GM18505 (cell line): ENCODE measurements around the gene ECE2.

ENCODE experiments used
- ATAC-seq: cut with Tn5 transposase; IDR thresholded peaks from one replicate; pipeline ENCODE4 v1.9.1; 2021; ENCODE audit not compliant: unreplicated experiment
- POLR2A ChIP-seq: IDR thresholded peaks from 4 replicates; pipeline ENCODE4 v1.6.1; 2011; ENCODE audit warnings: borderline replicate concordance; ENCODE audit not compliant: insufficient read depth, insufficient read length; ENCODE audit errors: extremely low read depth

Gene ECE2

DNA sequence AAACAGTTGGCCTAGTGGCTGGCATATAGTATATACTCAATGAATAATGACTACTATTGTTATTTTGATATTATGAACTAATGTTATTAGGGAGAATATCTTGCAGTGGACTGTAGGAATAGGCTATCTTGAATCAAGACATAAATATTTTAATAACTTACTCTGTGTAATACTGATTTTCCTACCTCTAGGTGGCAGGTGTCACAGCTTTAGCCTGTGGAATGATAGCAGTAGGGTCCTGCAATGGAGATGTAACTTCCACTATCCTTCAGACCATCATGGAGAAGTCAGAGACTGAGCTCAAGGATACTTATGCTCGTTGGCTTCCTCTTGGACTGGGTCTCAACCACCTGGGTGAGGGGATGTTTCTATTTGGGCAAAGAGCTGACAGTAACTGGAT, 29.8 kb downstream of the ECE2 start:
- no peak for TF ChIP-seq POLR2A
- no peak for ATAC-seq

DNA sequence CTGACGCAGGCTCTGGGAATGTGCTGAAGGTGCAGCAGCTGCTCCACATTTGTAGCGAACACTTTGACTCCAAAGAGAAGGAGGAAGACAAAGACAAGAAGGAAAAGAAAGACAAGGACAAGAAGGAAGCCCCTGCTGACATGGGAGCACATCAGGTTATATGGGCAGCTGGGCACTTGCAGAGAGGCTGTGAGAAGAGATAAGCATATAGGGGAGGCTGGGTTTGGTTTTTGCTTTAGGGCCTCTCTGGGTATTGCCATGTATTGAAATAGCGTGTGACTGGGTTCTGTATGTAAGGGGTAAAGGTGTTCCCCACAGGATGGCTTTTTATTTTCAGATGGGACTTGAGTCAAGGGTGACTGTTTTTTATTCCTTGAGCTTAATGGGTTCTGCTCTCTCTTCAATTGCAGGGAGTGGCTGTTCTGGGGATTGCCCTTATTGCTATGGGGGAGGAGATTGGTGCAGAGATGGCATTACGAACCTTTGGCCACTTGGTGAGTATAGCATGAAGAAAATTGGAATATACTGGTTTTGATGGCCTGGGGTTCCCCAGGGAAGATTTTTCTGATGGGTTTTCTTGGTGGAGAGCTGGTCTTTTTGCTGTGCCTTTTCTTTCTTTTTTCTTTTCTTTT, 30.6 kb downstream of the ECE2 start:
- no peak for TF ChIP-seq POLR2A
- no peak for ATAC-seq

DNA sequence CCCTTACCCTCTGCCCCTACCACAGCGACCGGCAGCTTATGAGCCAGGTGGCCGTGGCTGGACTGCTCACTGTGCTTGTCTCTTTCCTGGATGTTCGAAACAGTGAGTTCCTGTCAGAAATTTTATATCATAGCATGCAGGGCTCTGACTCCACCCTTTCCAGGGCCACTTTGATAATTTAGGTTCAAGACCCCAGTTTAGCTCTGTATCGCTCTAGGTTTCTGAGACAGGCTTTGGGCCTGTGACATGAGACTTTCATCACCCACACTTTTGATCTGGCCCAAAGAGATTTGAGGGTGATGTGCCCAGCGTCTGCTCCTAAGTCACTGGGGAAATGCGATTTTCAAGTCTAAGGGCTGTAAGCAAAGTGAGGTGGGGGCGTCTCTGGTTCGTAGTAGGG, 32.1 kb downstream of the ECE2 start:
- TF ChIP-seq POLR2A, result no peak
- ATAC-seq, result no peak

DNA sequence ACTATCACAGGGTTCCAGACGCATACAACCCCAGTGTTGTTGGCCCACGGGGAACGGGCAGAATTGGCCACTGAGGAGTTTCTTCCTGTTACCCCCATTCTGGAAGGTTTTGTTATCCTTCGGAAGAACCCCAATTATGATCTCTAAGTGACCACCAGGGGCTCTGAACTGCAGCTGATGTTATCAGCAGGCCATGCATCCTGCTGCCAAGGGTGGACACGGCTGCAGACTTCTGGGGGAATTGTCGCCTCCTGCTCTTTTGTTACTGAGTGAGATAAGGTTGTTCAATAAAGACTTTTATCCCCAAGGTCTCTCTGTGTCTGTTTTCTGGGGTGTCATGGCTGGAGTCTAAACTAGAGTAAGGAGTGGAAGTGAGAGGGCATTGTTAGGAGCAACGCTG, 32.9 kb downstream of the ECE2 start:
- no peak for ATAC-seq
- TF ChIP-seq POLR2A, result no peak

DNA sequence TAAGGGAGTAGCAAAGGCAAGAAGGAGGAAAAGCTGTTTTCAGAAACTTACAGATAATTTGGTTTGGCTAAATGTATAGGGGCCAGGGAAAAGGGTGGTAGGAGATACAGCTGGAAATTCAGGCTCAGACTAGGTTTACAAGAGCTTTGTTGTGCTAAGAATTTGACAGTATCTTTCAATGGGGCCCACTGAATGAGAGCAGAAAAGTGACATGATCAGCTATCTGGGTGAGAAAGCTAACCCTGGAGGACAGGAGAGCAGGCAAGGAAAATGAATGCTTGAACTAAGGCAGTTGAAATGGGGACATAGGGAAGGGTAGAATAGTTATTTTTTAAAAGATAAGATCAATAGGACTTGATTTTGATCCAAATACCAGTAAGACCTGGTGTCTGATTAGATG, 35.8 kb downstream of the ECE2 start:
- ATAC-seq, result no peak
- no peak for TF ChIP-seq POLR2A

DNA sequence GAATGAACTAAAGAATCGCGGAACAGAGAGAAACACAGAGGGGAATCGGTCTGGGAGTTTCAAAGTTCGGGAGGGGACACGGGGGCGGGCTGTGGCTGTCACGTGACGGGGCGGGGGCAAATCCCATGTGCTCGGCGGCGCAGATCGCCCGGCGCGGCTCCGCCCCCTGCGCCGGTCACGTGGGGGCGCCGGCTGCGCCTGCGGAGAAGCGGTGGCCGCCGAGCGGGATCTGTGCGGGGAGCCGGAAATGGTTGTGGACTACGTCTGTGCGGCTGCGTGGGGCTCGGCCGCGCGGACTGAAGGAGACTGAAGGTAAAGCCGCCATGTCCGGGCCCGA, 38.5 kb downstream of the ECE2 start, which contains the start of gene EIF4G1:
Gene EIF4G1, plus strand, starts transcription at position 244 of the 337 bp plus-strand sequence. CDS start 1,191 bp downstream, outside the sequence.
- peak; percentile 87 for TF ChIP-seq POLR2A
- ATAC-seq, result peak; percentile 87

DNA sequence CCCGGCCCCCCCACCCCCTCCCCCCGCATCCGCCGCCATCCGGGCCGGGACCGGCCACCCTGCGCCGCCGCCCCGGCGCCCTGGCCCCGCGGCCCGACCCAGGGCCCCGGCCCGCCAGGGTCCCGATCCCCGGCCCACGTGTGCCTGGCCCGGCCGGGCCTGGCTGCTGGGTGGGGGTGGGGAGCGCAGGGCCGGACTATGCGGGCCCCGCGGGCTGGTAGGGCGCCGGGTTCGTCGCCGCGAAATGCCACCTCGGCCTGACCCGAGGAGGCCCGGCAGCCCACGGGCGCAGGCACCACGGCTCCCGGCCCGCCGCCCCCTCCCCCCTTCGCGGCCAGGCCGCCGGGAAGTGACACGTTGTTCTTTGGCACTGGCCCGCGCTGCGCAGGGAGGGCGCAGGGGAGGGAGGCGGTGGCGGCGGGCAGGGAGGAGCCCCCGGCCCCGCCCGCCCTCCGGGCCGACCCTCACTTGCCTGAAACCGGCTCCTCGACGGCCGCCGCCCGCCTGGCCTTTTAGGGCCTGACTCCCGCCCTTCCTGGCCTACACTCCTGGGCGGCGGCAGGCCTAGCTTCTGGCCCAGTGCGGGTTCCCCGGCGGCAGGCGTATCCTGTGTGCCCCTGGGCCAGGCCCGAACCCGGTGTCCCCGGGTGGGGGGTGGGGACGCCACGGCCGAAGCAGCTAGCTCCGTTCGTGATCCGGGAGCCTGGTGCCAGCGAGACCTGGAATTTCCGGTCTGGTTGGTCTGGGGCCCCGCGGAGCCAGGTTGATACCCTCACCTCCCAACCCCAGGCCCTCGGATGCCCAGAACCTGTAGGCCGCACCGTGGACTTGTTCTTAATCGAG, 39.1 kb downstream of the ECE2 start:
- ATAC-seq, result peak; percentile 40
- peak; percentile 36 for TF ChIP-seq POLR2A

DNA sequence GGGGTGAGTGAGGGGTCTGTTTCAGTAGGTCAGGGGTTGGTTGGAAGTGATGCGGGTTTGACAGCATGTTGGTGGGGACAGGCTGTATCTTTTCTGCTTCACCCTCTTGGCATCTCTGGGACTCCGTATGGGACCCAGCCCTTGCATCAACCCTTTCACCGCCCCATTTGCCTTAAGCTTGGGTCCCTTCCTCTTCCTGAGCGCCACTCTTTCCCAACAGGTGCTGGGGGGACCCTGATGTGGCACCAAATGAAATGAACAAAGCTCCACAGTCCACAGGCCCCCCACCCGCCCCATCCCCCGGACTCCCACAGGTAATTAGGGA, 39.7 kb downstream of the ECE2 start:
- no peak for TF ChIP-seq POLR2A
- no peak for ATAC-seq

DNA sequence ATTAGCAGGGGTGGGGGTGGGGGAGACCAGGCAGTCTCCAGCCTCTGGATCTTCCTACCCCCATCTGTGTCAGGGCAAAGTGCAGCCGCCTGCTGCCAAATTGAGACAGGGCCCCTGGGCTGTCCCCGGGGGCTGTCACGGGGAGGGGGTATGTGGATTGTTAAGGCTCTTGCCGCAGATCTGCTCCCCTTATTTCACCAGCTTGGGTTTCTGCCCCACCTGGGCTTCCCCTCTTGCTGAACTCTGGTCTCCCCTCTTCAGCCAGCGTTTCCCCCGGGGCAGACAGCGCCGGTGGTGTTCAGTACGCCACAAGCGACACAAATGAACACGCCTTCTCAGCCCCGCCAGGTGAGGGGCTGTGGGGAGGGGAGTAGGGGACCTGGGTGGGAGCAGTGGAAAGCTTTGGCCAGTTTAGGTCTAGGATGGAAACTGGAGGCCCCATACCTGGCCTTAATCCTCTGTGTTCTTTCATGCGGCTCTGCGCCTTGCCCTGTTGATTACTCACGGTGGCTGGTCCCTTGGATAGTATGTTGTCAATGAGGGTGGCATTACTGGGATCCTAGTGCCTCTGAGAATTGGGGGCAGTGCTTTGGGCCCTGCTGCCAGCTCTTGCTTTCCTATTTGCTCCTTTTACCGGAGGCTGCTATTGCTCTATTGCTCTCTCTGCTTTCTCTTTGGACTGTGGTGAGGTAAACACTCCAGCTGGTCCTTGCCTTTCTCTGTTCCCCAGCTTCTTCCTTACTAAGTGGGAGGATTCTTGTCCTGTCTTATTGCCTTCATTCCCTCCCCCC, 40.2 kb downstream of the ECE2 start:
- no peak for TF ChIP-seq POLR2A
- no peak for ATAC-seq

DNA sequence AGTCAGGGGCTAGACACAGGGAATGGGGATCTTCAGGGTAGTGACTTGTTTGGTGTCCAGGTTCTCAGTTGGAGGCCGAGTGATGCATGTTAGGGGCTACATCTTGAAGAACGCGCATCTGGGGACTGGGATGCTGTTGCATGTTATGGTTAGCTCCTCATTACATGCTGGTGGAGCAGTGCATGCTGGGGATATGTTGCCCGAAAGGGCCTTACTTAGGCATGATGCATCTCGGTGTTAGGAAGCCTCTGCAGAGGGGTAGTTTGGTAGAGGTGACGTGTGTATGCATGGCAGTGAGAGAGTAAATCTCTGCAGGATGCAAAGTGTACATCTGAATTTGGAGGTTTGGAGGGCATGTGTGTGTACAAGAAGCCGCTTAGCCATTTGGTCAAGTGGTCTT, 41.0 kb downstream of the ECE2 start:
- no peak for ATAC-seq
- TF ChIP-seq POLR2A, result no peak

DNA sequence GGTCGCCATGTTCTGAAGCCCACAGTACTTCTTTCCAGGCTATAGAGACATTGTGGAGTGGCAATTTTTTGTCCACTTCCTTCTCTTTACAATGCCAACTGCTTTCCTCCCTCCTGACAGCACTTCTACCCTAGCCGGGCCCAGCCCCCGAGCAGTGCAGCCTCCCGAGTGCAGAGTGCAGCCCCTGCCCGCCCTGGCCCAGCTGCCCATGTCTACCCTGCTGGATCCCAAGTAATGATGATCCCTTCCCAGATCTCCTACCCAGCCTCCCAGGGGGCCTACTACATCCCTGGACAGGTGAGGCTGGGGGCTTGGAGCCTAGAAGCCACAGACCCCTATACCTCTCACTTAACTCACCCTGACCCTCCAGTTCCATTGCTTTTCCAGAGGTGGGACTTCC, 41.4 kb downstream of the ECE2 start:
- no peak for ATAC-seq
- no peak for TF ChIP-seq POLR2A

DNA sequence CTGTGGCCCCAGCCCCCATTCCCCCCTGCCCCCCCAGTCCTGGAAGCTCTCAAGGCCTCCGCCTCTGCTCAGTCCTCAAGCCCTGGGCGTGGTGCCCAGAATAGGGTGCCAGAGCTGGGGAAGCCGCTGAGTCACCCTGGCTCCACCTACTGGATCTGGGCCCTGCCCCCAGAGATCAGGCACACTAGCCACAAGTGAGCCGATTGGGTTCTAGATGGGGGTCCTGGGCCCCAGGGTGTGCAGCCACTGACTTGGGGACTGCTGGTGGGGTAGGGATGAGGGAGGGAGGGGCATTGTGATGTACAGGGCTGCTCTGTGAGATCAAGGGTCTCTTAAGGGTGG, 44.3 kb downstream of the ECE2 start:
- no peak for TF ChIP-seq POLR2A

DNA sequence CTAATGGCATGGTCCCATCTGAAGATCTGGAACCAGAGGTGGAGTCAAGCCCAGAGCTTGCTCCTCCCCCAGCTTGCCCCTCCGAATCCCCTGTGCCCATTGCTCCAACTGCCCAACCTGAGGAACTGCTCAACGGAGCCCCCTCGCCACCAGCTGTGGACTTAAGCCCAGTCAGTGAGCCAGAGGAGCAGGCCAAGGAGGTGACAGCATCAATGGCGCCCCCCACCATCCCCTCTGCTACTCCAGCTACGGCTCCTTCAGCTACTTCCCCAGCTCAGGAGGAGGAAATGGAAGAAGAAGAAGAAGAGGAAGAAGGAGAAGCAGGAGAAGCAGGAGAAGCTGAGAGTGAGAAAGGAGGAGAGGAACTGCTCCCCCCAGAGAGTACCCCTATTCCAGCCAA, 45.8 kb downstream of the ECE2 start:
- TF ChIP-seq POLR2A, result no peak
- ATAC-seq, result no peak

More for the DNA sequence above, 44.3 kb downstream of the ECE2 start:
- ATAC-seq, result no peak

DNA sequence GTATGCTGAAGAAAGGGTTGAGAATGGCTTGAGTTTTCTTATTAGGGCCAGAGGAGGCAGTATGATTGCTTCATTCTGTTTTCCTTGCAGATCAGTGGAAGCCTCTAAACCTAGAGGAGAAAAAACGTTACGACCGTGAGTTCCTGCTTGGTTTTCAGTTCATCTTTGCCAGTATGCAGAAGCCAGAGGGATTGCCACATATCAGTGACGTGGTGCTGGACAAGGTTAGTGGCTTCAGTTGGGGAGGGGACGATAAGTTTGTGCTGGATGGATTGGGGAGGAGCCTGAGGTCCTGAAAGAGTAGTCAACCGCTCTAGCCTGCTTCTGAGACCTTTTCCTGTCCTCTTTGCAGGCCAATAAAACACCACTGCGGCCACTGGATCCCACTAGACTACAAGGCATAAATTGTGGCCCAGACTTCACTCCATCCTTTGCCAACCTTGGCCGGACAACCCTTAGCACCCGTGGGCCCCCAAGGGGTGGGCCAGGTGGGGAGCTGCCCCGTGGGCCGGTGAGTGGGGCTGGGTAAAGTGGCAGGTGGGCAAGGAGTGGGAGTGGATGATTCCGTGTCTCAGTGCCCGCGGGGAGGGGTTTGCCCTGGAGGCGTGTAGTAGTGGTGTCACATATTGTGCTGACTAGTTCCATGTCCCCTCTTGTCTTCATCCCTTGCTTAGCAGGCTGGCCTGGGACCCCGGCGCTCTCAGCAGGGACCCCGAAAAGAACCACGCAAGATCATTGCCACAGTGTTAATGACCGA, 47.1 kb downstream of the ECE2 start:
- ATAC-seq, result no peak
- TF ChIP-seq POLR2A, result no peak

DNA sequence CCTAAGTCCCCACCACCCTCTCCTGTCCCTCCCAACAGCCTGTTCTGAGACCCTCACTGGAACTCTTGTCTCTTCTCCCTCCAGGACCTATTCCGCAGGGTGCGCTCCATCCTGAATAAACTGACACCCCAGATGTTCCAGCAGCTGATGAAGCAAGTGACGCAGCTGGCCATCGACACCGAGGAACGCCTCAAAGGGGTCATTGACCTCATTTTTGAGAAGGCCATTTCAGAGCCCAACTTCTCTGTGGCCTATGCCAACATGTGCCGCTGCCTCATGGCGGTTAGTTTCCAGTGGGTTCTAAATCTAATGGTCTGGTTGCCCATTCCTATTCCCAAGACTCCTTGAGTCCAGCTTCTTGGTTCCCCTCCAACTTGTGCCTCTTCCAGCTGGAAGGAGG, 47.9 kb downstream of the ECE2 start:
- ATAC-seq, result no peak
- TF ChIP-seq POLR2A, result no peak
